Muscle layer of duodenum (tissue), 2 donors: Measurements from ENCODE around the gene S100PBP.

Experiments used
- H3K27ac ChIP-seq: one replicate; pipeline ENCODE4 v1.7.0; 2013; ENCODE audit warnings: mild to moderate bottlenecking, low read length
- H3K27me3 ChIP-seq: one replicate; pipeline ENCODE4 v1.7.0; 2013; ENCODE audit warnings: low read depth, mild to moderate bottlenecking, control low read depth, low read length
- H3K36me3 ChIP-seq, 2 donors: one replicate each; pipeline ENCODE4 v1.7.0; 2013; ENCODE audit warnings: low read length in 2 of 2, control low read depth in 1 of 2, mild to moderate bottlenecking in 1 of 2; ENCODE audit not compliant: insufficient read depth in 2 of 2, control insufficient read depth in 1 of 2
- H3K4me1 ChIP-seq, 2 donors: one replicate each; pipeline ENCODE4 v1.7.0; 2013; ENCODE audit warnings: low read length in 2 of 2, mild to moderate bottlenecking in 2 of 2, control low read depth in 1 of 2, moderate library complexity in 1 of 2; ENCODE audit not compliant: insufficient read depth in 2 of 2, control insufficient read depth in 1 of 2
- H3K4me3 ChIP-seq, 2 donors: one replicate each; pipeline ENCODE4 v1.7.0; 2013; ENCODE audit warnings: low read length in 2 of 2, low read depth in 1 of 2, mild to moderate bottlenecking in 1 of 2
- H3K9me3 ChIP-seq, 2 donors: one replicate each; pipeline ENCODE4 v1.7.0; 2013; ENCODE audit warnings: low read length in 2 of 2, control low read depth in 1 of 2, mild to moderate bottlenecking in 1 of 2; ENCODE audit not compliant: control insufficient read depth in 1 of 2
- donor health status: healthy.

S100PBP gene

GRCh38 chr1:32817159-32817814, at the start of gene S100PBP, which contains the start of gene YARS1:
Gene S100PBP (plus strand): TSS chr1:32817653. CDS start chr1:32826100, 8,447 bp downstream.
Gene YARS1 (minus strand): TSS chr1:32817358. CDS start chr1:32817244, 114 bp downstream.
- Histone ChIP-seq H3K4me1 (peaks cover 10 to 34% of the 10 kb centered on the region in 2 donors), H3K36me3 (peaks cover 0 to 11% of the 10 kb centered on the region in 2 donors), H3K4me3 (peak within 1 kb of the TSS; percentile 94 to 98), H3K9me3 (no peaks in the 10 kb centered on the region), H3K27ac (peak within 1 kb of the TSS; percentile 95), H3K27me3 (no peaks in the 10 kb centered on the region)

DNA sequence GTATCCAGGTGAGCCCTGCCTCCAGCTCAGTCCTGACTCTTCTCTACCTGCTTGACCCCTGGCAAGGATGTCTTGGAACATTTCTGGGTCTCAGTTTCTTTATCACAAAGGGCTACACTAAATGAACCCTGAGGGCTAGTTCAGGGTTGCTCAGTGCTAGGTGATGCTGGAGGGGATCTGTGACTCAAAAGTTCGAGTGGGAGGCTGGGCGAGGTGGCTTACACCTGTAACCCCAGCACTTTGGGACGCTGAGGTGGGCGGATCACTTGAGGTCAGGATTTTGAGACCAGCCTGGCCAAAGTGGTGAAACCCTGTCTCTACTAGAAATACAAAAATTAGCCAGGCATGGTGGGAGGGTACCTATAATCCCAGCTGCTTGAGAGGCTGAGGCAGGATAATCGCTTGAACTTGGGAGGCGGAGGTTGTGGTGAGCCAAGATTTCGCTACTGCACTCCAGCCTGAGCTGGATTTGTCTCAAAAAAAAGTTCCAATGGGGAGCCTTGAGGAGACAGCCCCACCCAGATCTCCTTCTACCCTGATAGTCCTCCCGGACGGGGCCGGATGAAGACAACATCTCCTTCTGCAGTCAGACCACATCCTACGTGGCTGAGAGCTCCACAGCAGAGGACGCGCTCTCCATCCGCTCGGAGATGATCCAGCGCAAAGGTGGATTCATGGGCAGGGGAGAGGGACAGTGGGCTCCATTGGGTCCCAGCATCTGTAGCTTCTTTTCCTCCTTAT, 49.2 kb upstream of the S100PBP start:
- H3K36me3 ChIP-seq, result peaks cover 0 to under 1% of the 10 kb centered on the region in 2 donors
- no peaks in the 10 kb centered on the region for H3K27me3 ChIP-seq
- no peak overlapping the region for H3K4me3 ChIP-seq
- H3K27ac ChIP-seq, result no peak overlapping the region
- peaks cover 8 to 15% of the 10 kb centered on the region in 2 donors for H3K4me1 ChIP-seq
- H3K9me3 ChIP-seq, result no peaks in the 10 kb centered on the region

DNA sequence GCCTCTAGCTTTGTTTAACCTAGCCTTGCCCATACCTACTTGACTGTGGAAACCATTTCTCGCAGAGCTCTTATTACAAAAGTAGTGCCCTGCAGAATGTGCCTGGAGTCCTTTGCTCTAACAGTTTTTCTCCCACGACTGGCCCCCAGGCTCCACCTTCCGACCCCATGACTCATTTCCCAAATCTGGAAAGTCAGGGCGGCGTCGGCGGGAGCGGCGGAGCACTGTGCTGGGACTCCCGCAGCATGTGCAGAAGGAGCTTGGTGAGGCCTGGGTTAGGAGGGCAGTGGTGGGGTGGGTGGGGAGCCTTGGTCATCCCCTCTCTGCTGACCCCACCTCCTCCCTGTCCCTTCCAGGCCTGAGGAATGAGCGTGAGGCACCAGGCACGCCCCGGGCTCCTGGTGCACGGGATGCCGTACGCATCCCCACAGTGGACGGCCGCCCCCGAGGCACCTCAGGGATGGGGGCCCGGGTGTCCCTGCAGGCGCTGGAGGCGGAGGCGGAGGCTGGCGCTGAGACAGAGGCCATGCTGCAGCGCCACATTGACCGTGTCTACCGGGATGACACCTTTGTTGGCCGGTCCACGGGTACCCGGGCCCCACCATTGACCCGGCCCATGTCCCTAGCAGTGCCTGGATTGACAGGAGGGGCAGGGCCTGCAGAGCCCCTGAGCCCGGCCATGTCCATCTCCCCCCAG, 47.8 kb upstream of the S100PBP start:
- Histone ChIP-seq H3K4me3 (no peak overlapping the region), H3K27ac (no peak overlapping the region), H3K27me3 (no peaks in the 10 kb centered on the region), H3K9me3 (no peaks in the 10 kb centered on the region), H3K36me3 (peaks cover 0 to 8% of the 10 kb centered on the region in 2 donors), H3K4me1 (peaks cover 8 to 15% of the 10 kb centered on the region in 2 donors)

DNA sequence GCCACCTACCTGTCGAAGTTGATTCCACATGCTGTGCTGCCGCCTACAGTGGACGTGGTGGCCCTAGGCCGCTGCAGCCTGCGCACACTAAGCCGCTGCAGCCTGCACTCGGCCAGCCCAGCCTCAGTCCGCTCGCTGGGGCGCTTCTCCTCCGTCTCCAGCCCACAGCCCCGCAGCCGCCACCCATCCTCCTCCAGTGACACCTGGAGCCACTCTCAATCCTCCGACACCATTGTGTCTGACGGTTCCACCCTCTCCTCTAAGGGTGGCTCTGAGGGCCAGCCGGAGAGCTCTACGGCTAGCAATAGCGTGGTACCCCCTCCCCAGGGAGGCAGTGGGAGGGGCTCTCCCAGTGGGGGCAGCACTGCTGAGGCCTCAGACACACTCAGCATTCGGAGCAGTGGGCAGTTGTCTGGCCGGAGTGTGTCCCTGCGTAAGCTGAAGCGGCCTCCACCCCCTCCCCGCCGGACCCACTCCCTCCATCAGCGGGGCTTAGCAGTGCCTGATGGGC, 47.2 kb upstream of the S100PBP start:
- H3K9me3 ChIP-seq, result no peaks in the 10 kb centered on the region
- no peak overlapping the region for H3K4me3 ChIP-seq
- H3K27me3 ChIP-seq, result no peaks in the 10 kb centered on the region
- peaks cover 8 to 10% of the 10 kb centered on the region in 2 donors for H3K4me1 ChIP-seq
- H3K36me3 ChIP-seq, result peaks cover 5 to 13% of the 10 kb centered on the region in 2 donors
- H3K27ac ChIP-seq, result no peak overlapping the region

- Histone ChIP-seq H3K4me1 (peaks cover 8% of the 10 kb centered on the region in 2 donors), H3K36me3 (peaks cover 11 to 20% of the 10 kb centered on the region in 2 donors)
Observed at GRCh38 chr1:32770741-32771548, 46.5 kb upstream of the S100PBP start.

DNA sequence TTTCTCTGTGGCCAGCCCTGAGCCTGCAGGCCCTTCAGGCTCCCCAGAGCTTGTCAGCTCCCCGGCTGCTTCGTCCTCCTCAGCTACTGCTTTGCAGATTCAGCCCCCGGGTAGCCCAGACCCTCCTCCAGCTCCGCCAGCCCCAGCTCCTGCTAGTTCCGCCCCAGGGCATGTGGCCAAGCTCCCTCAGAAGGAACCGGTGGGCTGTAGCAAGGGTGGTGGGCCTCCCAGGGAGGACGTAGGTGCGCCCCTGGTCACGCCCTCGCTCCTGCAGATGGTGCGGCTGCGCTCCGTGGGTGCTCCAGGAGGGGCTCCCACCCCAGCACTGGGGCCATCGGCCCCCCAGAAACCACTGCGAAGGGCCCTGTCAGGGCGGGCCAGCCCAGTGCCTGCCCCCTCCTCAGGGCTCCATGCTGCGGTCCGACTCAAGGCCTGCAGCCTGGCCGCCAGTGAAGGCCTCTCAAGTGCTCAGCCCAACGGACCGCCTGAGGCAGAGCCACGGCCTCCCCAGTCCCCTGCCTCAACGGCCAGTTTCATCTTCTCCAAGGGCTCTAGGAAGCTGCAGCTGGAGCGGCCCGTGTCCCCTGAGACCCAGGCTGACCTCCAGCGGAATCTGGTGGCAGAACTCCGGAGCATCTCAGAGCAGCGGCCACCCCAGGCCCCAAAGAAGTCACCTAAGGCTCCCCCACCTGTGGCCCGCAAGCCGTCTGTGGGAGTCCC, 45.7 kb upstream of the S100PBP start:
- no peak overlapping the region for H3K27ac ChIP-seq
- peaks cover 12 to 23% of the 10 kb centered on the region in 2 donors for H3K36me3 ChIP-seq
- H3K4me1 ChIP-seq, result peaks cover 4% of the 10 kb centered on the region in 2 donors

More at GRCh38 chr1:32770741-32771548, 46.5 kb upstream of the S100PBP start:
- Histone ChIP-seq H3K27ac (no peak overlapping the region), H3K27me3 (no peaks in the 10 kb centered on the region), H3K4me3 (no peak overlapping the region), H3K9me3 (no peaks in the 10 kb centered on the region)

DNA sequence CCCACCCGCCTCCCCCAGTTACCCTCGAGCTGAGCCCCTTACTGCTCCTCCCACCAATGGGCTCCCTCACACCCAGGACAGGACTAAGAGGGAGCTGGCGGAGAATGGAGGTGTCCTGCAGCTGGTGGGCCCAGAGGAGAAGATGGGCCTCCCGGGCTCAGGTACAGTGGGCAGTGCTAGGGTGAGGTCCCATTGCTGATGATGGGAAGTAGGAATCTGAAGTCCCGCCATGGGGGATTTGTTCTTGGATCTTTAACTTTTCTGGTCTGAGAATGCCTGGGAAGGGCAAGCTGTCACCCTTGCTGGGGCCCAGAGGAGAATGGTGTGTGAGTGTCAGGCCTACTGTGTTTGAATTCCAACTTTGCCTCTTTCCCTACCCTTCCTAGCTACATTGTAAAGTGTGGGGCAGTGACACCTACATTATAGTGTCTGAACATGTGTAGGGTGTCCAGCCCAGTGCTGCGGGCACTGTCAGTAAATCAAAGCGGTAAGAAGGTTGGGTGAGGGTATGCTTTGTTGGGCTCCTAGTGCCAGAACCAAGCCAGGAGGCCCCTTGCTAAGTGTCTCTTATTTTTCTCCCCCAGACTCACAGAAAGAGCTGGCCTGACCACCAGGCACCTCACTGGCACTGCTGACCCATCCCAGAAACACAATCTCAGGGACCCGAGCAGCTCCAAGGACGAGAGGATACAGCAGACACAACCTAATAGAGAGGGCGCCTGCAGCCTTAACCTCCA, 45.0 kb upstream of the S100PBP start:
- peaks cover 12 to 23% of the 10 kb centered on the region in 2 donors for H3K36me3 ChIP-seq

More for the DNA sequence above, 45.7 kb upstream of the S100PBP start:
- no peaks in the 10 kb centered on the region for H3K9me3 ChIP-seq
- no peak overlapping the region for H3K4me3 ChIP-seq
- no peaks in the 10 kb centered on the region for H3K27me3 ChIP-seq

DNA sequence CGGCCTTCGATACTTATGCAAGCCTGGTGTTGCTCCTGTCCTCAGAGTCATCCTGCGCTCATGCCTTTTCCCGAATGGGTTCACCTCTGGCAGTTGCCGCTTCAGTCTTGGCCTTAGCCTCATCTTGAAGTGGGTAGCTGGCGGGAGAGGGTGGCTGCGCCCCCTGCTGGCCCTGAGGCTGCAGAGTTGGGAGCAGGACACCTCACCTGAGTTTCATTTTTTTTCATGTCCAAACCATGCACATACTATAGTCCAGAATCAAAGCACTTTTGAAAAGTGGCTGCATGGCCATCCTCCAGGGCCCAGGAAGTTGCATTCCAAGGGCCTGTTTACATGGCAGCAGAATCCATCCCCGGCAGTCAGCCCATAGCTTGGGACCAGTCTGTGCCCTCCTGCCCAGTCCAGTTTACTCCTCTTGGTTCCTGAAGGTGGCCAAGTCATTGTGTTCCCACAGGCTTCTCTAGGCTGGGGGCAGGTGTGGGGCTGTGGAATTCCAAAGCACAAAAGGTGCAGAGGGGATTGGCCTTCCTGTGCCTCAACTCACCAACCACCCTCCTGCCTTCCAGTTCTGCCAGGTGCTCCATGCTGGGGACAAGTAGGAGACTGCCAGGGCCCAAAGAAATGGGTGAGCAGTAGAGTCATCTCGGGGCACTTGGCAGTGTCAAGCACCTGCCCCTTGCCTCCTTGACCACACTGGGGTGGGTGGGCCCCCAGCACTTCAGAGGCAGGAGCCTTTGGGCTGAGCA, 44.3 kb upstream of the S100PBP start:
- H3K4me1 ChIP-seq, result peaks cover 0 to 4% of the 10 kb centered on the region in 2 donors
- H3K4me3 ChIP-seq, result no peak overlapping the region
- H3K9me3 ChIP-seq, result no peaks in the 10 kb centered on the region
- H3K27ac ChIP-seq, result no peak overlapping the region
- peaks cover 12 to 30% of the 10 kb centered on the region in 2 donors for H3K36me3 ChIP-seq
- no peaks in the 10 kb centered on the region for H3K27me3 ChIP-seq

More for the DNA sequence above, 45.0 kb upstream of the S100PBP start:
- Histone ChIP-seq H3K27ac (no peak overlapping the region), H3K4me1 (peaks cover 0 to 4% of the 10 kb centered on the region in 2 donors), H3K27me3 (no peaks in the 10 kb centered on the region), H3K9me3 (no peaks in the 10 kb centered on the region), H3K4me3 (no peak overlapping the region)

- peaks cover 0 to 4% of the 10 kb centered on the region in 2 donors for H3K4me1 ChIP-seq
- peaks cover 13 to 35% of the 10 kb centered on the region in 2 donors for H3K36me3 ChIP-seq
- H3K4me3 ChIP-seq, result no peak overlapping the region
- H3K27me3 ChIP-seq, result no peaks in the 10 kb centered on the region
- no peak overlapping the region for H3K27ac ChIP-seq
- no peaks in the 10 kb centered on the region for H3K9me3 ChIP-seq
Observed at GRCh38 chr1:32773764-32774463, 43.5 kb upstream of the S100PBP start.
